Esophagus squamous epithelium (tissue), 5 donors: Measurements from ENCODE around the gene FAH. TPM values are rescaled to one million over a fixed set of nuclear protein-coding genes. Genes with fewer than 3 reads are reported as not detected.

Source experiments
- DNase-seq: peaks from one replicate; lab custom pipeline; 2025; lab: John Stamatoyannopoulos, UW
- H3K27ac ChIP-seq, 4 donors: fragments of 200-600 bp; sonication (generic); one replicate each; pipeline ENCODE4 v1.5.1; 2016 to 2019; ENCODE audit warnings: mild to moderate bottlenecking in 1 of 4
- H3K27me3 ChIP-seq, 4 donors: fragments of 200-600 bp; sonication (generic); 1 replicate in 3 of 4; 2 replicates in 1 of 4; pipeline versions ENCODE4 v1.5.1 to v1.6.0; 2017 to 2021; ENCODE audit warnings: antibody characterized with exemption in 1 of 4
- H3K36me3 ChIP-seq, 3 donors: fragments of 200-600 bp; sonication (generic); one replicate each; pipeline ENCODE4 v1.5.1; 2016 to 2019
- H3K4me1 ChIP-seq, 3 donors: fragments of 200-600 bp; sonication (generic); one replicate each; pipeline ENCODE4 v1.5.1; 2017 to 2019
- H3K4me3 ChIP-seq, 4 donors: fragments of 200-600 bp; sonication (generic); 1 replicate in 3 of 4; 2 replicates in 1 of 4; pipeline ENCODE4 v1.5.1; 2016 to 2019; ENCODE audit warnings: mild to moderate bottlenecking in 2 of 4, moderate library complexity in 1 of 4
- H3K9me3 ChIP-seq, 3 donors: fragments of 200-600 bp; sonication (generic); one replicate each; pipeline ENCODE4 v1.5.1; 2016 to 2019
- POLR2A ChIP-seq, 4 donors: fragments of 450-650 bp; IDR thresholded peaks; one replicate each; pipeline ENCODE4 v1.6.1; 2017; ENCODE audit warnings: antibody characterized with exemption in 4 of 4, mild to moderate bottlenecking in 4 of 4, moderate library complexity in 3 of 4
- WGBS, 2 donors: methylation state at CpG; one replicate each; pipeline ENCODE4 v1.1.5; 2018; 5-methylcytosine and 5-hydroxymethylcytosine counted together
- intact Hi-C: fragments of 100-400 bp; cut with DNase I; formaldehyde crosslinking; loops from one replicate; pipeline ENCODE4 v1.15.0; 2022
- total RNA-seq, 4 donors: library from RNA; depleted of rRNA; stranded (reverse); fragments of >200 nt; gene quantifications; one replicate each; pipeline ENCODE4 v1.1.0, GENCODE V29; 2016
- TF ChIP-seq, protein P1 (sequence below), 6 experiments: fragments of 450-650 bp in 4 of 6; fragments of 200-600 bp in 2 of 6; sonication (generic) in 2 of 6; IDR thresholded peaks; one replicate each; pipeline ENCODE4 v1.5.1; 2016 to 2019; ENCODE audit warnings: antibody characterized with exemption in 6 of 6, mild to moderate bottlenecking in 4 of 6, moderate library complexity in 4 of 6
- donor health status: DM: yes; HTN: yes; CAD: no.

The FAH gene
- total RNA-seq, 4 donors from 2014 or later, result 10.0 to 28.3 (median 15.8) TPM

- 91% methylated on average over 10 of the region's 10 CpGs for WGBS, 2 donors
- Histone ChIP-seq H3K27ac (no peak overlapping the region), H3K27me3 (no peaks in the 10 kb centered on the region), H3K4me1 (peaks cover 0 to 22% (median 10%) of the 10 kb centered on the region in 3 donors), H3K9me3 (no peaks in the 10 kb centered on the region), H3K4me3 (no peak overlapping the region), H3K36me3 (peaks cover 0 to 88% (median 3%) of the 10 kb centered on the region in 3 donors)
- DNase-seq, result no peak
- TF ChIP-seq, protein P1, sequence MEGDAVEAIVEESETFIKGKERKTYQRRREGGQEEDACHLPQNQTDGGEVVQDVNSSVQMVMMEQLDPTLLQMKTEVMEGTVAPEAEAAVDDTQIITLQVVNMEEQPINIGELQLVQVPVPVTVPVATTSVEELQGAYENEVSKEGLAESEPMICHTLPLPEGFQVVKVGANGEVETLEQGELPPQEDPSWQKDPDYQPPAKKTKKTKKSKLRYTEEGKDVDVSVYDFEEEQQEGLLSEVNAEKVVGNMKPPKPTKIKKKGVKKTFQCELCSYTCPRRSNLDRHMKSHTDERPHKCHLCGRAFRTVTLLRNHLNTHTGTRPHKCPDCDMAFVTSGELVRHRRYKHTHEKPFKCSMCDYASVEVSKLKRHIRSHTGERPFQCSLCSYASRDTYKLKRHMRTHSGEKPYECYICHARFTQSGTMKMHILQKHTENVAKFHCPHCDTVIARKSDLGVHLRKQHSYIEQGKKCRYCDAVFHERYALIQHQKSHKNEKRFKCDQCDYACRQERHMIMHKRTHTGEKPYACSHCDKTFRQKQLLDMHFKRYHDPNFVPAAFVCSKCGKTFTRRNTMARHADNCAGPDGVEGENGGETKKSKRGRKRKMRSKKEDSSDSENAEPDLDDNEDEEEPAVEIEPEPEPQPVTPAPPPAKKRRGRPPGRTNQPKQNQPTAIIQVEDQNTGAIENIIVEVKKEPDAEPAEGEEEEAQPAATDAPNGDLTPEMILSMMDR (IDR thresholded peaks at IDR 0.05), result no peak
- no peak for TF ChIP-seq POLR2A (IDR thresholded peaks at IDR 0.05)
- intact Hi-C loops, result no loop called here
Observed at GRCh38 chr15:80183306-80183705, 30.5 kb downstream of the FAH start.

- peaks cover 0 to 88% (median 3%) of the 10 kb centered on the region in 3 donors for H3K36me3 ChIP-seq
- intact Hi-C loops, result no loop called here
Observed at GRCh38 chr15:80183886-80184285, 31.1 kb downstream of the FAH start.

GRCh38 chr15:80184554-80184953 lies 31.8 kb downstream of the FAH start:
- 81 to 93% methylated on average over 7 of the region's 7 CpGs for WGBS, 2 donors
- H3K36me3 ChIP-seq, result peaks cover 0 to 84% (median 3%) of the 10 kb centered on the region in 3 donors
- TF ChIP-seq POLR2A (IDR thresholded peaks at IDR 0.05), result no peak
- TF ChIP-seq, protein P1 (IDR thresholded peaks at IDR 0.05), result no peak
- intact Hi-C loops, result no loop called here
- peaks cover 0 to 10% (median 3%) of the 10 kb centered on the region in 3 donors for H3K4me1 ChIP-seq
- no peak for DNase-seq
- no peaks in the 10 kb centered on the region for H3K27me3 ChIP-seq
- no peak overlapping the region for H3K4me3 ChIP-seq
- H3K9me3 ChIP-seq, result no peaks in the 10 kb centered on the region
- no peak overlapping the region for H3K27ac ChIP-seq

More at GRCh38 chr15:80183886-80184285, 31.1 kb downstream of the FAH start:
- 82 to 87% methylated on average over 6 of the region's 6 CpGs for WGBS, 2 donors
- Histone ChIP-seq H3K27me3 (no peaks in the 10 kb centered on the region), H3K4me1 (peaks cover 0 to 17% (median 9%) of the 10 kb centered on the region in 3 donors), H3K27ac (no peak overlapping the region), H3K4me3 (no peak overlapping the region), H3K9me3 (no peaks in the 10 kb centered on the region)
- DNase-seq, result no peak
- TF ChIP-seq, protein P1 (IDR thresholded peaks at IDR 0.05), result no peak
- TF ChIP-seq POLR2A (IDR thresholded peaks at IDR 0.05), result no peak

GRCh38 chr15:80185152-80185551 lies 32.4 kb downstream of the FAH start:
- no peak for TF ChIP-seq POLR2A (IDR thresholded peaks at IDR 0.05)
- TF ChIP-seq, protein P1 (IDR thresholded peaks at IDR 0.05), result no peak
- no peaks in the 10 kb centered on the region for H3K9me3 ChIP-seq
- H3K4me3 ChIP-seq, result no peak overlapping the region
- 100% methylated on average over 2 of the region's 2 CpGs for WGBS, 2 donors
- intact Hi-C loops, result no loop called here
- no peak for DNase-seq
- no peaks in the 10 kb centered on the region for H3K27me3 ChIP-seq
- peaks cover 0 to 78% (median 3%) of the 10 kb centered on the region in 3 donors for H3K36me3 ChIP-seq
- H3K27ac ChIP-seq, result no peak overlapping the region
- H3K4me1 ChIP-seq, result peaks cover 0 to 7% (median 0%) of the 10 kb centered on the region in 3 donors

- Histone ChIP-seq H3K4me1 (peaks cover 0 to 7% (median 0%) of the 10 kb centered on the region in 3 donors), H3K27ac (no peak overlapping the region), H3K36me3 (peaks cover 0 to 69% (median 3%) of the 10 kb centered on the region in 3 donors), H3K27me3 (no peaks in the 10 kb centered on the region), H3K9me3 (no peaks in the 10 kb centered on the region), H3K4me3 (no peak overlapping the region)
- 91 to 94% methylated on average over 4 to 7 of the region's 7 CpGs for WGBS, 2 donors
- no peak for DNase-seq
- intact Hi-C loops, result no loop called here
- TF ChIP-seq, protein P1 (IDR thresholded peaks at IDR 0.05), result no peak
- TF ChIP-seq POLR2A (IDR thresholded peaks at IDR 0.05), result no peak
Observed at GRCh38 chr15:80186066-80186465, 33.3 kb downstream of the FAH start.
